ENCODE data around the gene ELMOD3.
"Not testable (repeated sequence)": the region's sequence is repeated elsewhere in the genome, so short reads cannot be mapped to it uniquely, and the experiment has no call there.

Gene ELMOD3

GRCh38 chr2:85376291-85377065 lies 21.9 kb downstream of the ELMOD3 start:
- DNase-seq (ENCODE audit: low read depth in 2 of 2): no peak

GRCh38 chr2:85377083-85377482 lies 22.5 kb downstream of the ELMOD3 start:
- DNase-seq (ENCODE audit: low read depth in 2 of 2): no peak

DNA sequence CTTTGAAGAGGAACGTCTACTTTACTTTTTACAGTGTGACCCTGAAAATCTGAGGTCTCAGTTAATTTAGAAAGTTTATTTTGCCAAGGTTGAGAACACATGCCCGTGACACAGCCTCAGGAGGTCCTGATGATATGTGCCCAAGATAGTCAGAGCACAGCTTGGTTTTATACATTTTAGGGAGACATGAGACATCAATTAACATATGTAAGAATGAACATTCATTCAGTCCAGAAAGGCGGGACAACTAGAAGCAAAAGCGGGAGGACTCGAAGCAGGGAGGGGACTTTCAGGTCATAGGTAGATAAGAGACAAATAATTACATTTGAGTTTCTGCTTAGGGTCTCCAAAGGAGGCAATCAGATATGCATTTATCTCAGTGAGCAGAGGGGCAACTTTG lies 23.7 kb downstream of the ELMOD3 start:
- no peak for DNase-seq (ENCODE audit: low read depth in 2 of 2)

DNA sequence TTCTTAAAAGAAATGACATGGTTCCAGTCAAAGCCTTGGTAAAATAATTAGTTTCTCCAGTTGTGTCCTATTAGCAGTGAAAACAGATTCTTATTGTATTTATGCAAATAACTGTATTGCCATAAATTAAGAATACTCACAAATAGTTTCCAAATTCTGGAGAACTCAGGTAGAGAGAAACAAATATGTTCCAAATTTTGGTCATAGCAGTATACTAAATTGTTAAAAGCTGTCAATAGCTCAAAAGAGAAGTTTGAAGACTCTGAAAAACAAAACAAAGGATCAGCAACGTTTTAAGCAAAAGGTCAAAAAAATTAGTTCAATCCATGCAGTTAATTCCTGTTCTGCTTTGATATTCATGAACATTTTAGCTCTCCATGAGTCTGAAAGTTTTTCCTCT lies 25.5 kb downstream of the ELMOD3 start:
- no peak for DNase-seq (ENCODE audit: low read depth in 2 of 2)

DNA sequence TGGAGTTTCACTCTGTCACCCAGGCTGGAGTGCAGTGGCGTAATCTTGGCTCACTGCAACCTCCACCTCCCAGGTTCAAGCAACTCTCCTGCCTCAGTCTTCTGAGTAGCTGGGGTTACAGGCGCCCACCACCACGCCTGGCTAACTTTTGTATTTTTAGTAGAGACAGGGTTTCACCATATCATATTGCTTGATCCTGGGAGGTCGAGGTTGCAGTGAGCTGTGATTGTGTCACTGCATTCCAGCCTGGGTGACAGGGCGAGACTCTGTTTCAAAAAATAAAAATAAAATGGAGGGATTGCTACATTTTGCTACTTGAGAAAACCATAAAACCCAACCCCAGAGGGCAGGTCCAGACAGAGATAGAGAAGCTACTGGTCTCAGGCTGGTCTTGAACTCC lies 28.6 kb downstream of the ELMOD3 start:
- not testable (repeated sequence) for DNase-seq (ENCODE audit: low read depth in 2 of 2)

- no peak for DNase-seq (ENCODE audit: low read depth in 2 of 2)
Observed at GRCh38 chr2:85383850-85384249, 29.3 kb downstream of the ELMOD3 start.

- DNase-seq (ENCODE audit: low read depth in 2 of 2): no peak
Observed at GRCh38 chr2:85385746-85386145, 31.2 kb downstream of the ELMOD3 start.

- no peak for DNase-seq (ENCODE audit: low read depth in 2 of 2)
Observed at GRCh38 chr2:85387754-85388153, 33.2 kb downstream of the ELMOD3 start.

- DNase-seq (ENCODE audit: low read depth in 2 of 2): no peak
Observed at GRCh38 chr2:85388878-85389538, 34.4 kb downstream of the ELMOD3 start.

GRCh38 chr2:85390941-85391669 lies 36.5 kb downstream of the ELMOD3 start:
- DNase-seq (ENCODE audit: low read depth in 2 of 2): peak; percentile 49

DNA sequence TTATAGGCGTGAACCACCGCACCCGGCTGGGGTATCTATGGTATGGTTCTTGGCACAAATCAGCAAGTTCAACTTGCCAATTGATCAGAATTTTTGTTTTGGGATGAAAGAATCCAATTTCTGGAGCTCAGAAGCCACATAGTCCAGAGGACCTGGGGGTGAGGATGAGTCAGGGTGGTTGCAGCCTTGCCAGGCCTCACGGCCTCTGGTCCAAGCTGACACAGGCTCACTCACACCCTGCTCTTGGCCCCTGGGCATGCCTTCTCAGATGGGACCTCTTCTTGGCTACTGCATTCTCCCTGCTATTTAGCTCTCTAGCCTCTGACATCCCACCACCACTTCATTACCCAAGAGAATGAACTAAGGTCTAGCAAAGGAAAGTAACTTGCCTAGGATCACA lies 39.3 kb downstream of the ELMOD3 start:
- no peak for DNase-seq (ENCODE audit: low read depth in 2 of 2)

GRCh38 chr2:85394261-85394681 lies 39.7 kb downstream of the ELMOD3 start:
- DNase-seq (ENCODE audit: low read depth in 2 of 2): no peak

GRCh38 chr2:85394976-85395375 lies 40.4 kb downstream of the ELMOD3 start:
- no peak for DNase-seq (ENCODE audit: low read depth in 2 of 2)

GRCh38 chr2:85395912-85396475 lies 41.4 kb downstream of the ELMOD3 start:
- no peak for DNase-seq (ENCODE audit: low read depth in 2 of 2)

DNA sequence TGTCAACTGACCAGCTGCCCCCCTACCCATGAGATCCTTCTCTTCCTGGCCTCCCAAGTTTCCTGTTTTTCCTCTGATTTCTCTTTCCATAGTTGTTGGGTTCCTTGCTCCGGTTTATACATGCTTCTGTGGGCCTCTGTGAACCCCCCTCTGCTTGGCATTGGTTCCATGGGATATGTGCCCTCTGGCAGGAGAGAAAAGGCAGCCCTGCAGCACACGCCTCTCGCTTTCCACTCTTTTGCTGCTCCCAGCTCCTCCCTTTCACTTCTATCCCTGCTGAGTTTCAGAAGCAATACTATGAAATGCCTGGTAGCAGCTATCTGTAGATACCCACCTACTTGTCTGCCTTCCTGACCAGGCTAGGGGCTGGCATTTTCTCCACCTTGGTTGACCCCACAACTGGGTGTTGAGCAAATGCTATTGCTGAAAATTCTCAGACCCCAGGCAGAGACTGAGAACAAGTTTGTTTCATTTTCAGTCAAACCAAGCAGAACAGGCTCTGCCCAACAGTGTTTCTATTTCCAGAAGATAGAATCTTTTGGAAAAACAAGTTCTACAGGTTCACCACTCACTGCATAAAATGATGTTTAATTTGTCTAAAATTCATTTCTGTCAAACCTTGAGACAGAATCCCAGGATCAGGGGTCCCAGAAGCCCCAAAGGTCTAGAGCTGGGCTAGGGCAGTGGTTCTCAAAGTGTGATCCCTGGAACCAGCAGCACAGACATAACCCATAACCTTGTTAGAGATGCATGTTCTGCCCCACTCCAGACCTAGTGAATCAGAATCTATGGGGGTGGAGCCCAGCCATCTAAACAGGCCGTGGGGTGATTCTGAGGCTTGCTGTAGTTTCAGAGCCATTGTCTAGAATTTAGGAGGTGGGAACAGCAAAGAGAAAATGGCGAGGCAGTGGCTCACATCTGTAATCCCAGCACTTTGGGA lies 42.2 kb downstream of the ELMOD3 start:
- DNase-seq (ENCODE audit: low read depth in 2 of 2): no peak

GRCh38 chr2:85397925-85398331 lies 43.4 kb downstream of the ELMOD3 start:
- no peak for DNase-seq (ENCODE audit: low read depth in 2 of 2)

- no peak for DNase-seq (ENCODE audit: low read depth in 2 of 2)
Observed at GRCh38 chr2:85398426-85399182, 44.0 kb downstream of the ELMOD3 start.

DNA sequence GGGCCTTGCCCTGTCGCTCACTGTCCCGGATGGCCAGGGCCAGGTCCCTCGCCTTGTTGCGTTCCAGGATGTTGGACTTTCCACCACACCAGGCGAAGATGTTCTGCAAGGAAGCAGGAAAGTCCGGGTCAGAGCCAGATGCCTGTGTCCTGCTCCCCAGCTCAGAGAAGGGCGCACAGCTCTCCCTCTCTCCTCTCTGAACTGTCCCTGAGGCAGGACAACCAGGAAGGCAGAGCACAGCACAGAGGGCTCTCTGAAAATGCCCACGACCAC lies 44.5 kb downstream of the ELMOD3 start:
- no peak for DNase-seq (ENCODE audit: low read depth in 2 of 2)

DNA sequence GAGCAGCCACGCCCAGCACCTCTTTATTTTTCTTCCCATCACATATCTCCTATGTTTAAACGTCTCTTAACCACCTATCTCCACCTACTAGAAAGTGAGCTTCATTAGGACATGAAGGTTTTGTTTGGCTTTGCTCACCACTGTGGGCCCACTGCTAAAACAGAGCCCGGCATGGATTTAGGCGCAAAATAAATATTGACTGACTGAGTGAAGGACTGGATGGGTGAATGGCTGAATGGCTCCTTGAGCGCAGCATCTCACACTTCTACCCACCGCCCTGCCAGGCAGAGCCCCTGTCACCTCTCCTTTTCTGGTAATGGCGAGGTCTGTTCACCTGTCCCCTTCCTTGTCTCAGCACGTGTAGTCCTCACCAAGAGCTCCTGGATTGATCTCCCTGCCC lies 45.5 kb downstream of the ELMOD3 start:
- DNase-seq (ENCODE audit: low read depth in 2 of 2): no peak

GRCh38 chr2:85400541-85401463 lies 46.2 kb downstream of the ELMOD3 start:
- no peak for DNase-seq (ENCODE audit: low read depth in 2 of 2)
